Right cardiac atrium (tissue), 5 donors: ENCODE results near the gene EMILIN1. TPM values are rescaled to one million over a fixed set of nuclear protein-coding genes. Genes with fewer than 3 reads are reported as not detected.
A peak's percentile ranks its signal among the peaks of the same experiment; 100 is the strongest.

Experiments
- ATAC-seq, 2 donors: fragments of 200-7000 bp; cut with Tn5 transposase; one replicate each; pipeline versions ENCODE4 v1.8.0 to v1.9.1; 2020; ENCODE audit warnings: moderate library complexity in 2 of 2, mild to moderate bottlenecking in 1 of 2
- DNase-seq, 3 donors: peaks; one replicate each; pipeline ENCODE4 v3.0.0-alpha.2; 2020
- H3K27ac ChIP-seq: one replicate; pipeline ENCODE4 v1.5.1; 2013; ENCODE audit warnings: mild to moderate bottlenecking, low read length, control low read depth, moderate library complexity
- H3K27me3 ChIP-seq: one replicate; pipeline ENCODE4 v1.6.1; 2013; ENCODE audit not compliant: control insufficient read depth, insufficient read depth
- H3K4me1 ChIP-seq: one replicate; pipeline ENCODE4 v1.6.1; 2013; ENCODE audit warnings: low read length; ENCODE audit not compliant: control insufficient read depth, insufficient read depth
- H3K4me3 ChIP-seq: one replicate; pipeline ENCODE4 v1.5.1; 2013; ENCODE audit warnings: low read length, control low read depth
- H3K9me3 ChIP-seq: one replicate; pipeline ENCODE4 v1.6.1; 2013; ENCODE audit warnings: low read length; ENCODE audit not compliant: control insufficient read depth
- WGBS: extraction: QIAGEN DNeasy Blood & Tissue Kit; methylation state at CpG from one replicate; pipeline ENCODE4 v1.1.7; 2013; 5-methylcytosine and 5-hydroxymethylcytosine counted together
- intact Hi-C, 4 donors: fragments of 100-400 bp; cut with DNase I; formaldehyde crosslinking; loops; one replicate each; pipeline versions ENCODE4 v1.11.0 to v1.14.0; 2022 to 2023
- polyA plus RNA-seq: library from polyadenylated mRNA; stranded (reverse); fragments of 200-250 nt; gene quantifications from one replicate; pipeline ENCODE4 v1.2.3, GENCODE V29; 2013
- total RNA-seq, 4 donors: library from RNA; stranded (reverse); fragmentation: NEBNext Ultra II Directional; extraction: Animal tissue kit (Norgen Biotek cat#: 25700); gene quantifications; one replicate each; pipeline ENCODE4 v1.2.1, GENCODE V29; 2021
- donor health status: healthy with polysubstance abuse.
- donor health status: DM: no; HTN: yes; CAD: no.
- donor health status: DM: no; HTN: no; CAD: no.
- donor health status: DM: no; HTN: yes; CAD: no; lungs with severe emphysema.
- donor health status: DM: yes; HTN: yes; CAD: no.

Gene EMILIN1
- total and polyA plus RNA-seq, 5 donors, result 24.3 to 44.2 (median 34.6) TPM

GRCh38 chr2:27054721-27055120 is 23.7 kb upstream of the EMILIN1 start:
- ATAC-seq (no peak), DNase-seq (no peak)
- H3K4me1 ChIP-seq, result no peaks in the 10 kb centered on the region
- no peaks in the 10 kb centered on the region for H3K9me3 ChIP-seq
- intact Hi-C loops, result loop anchor here in 1 of 4 donors (5.0 kb wide), 1 partner anchor 33 kb away; the partner anchor contains the start of gene KHK
- no peak overlapping the region for H3K4me3 ChIP-seq
- H3K27me3 ChIP-seq, result no peaks in the 10 kb centered on the region
- 93% methylated on average over 11 of the region's 11 CpGs for WGBS
- no peak overlapping the region for H3K27ac ChIP-seq

GRCh38 chr2:27057184-27057583 is 21.2 kb upstream of the EMILIN1 start:
- DNase-seq, result no peak
- ATAC-seq, result no peak
- no peaks in the 10 kb centered on the region for H3K27me3 ChIP-seq
- no peaks in the 10 kb centered on the region for H3K9me3 ChIP-seq
- intact Hi-C loops, result no loop called here
- no peak overlapping the region for H3K27ac ChIP-seq
- 91% methylated on average over 6 of the region's 6 CpGs for WGBS
- H3K4me1 ChIP-seq, result no peaks in the 10 kb centered on the region
- H3K4me3 ChIP-seq, result no peak overlapping the region

GRCh38 chr2:27058210-27058609 is 20.2 kb upstream of the EMILIN1 start:
- no peak overlapping the region for H3K4me3 ChIP-seq
- H3K4me1 ChIP-seq, result no peaks in the 10 kb centered on the region
- no peaks in the 10 kb centered on the region for H3K9me3 ChIP-seq
- no peak overlapping the region for H3K27ac ChIP-seq
- 92% methylated on average over 10 of the region's 10 CpGs for WGBS
- H3K27me3 ChIP-seq, result no peaks in the 10 kb centered on the region
- no peak for DNase-seq
- no peak for ATAC-seq
- intact Hi-C loops, result no loop called here

DNA sequence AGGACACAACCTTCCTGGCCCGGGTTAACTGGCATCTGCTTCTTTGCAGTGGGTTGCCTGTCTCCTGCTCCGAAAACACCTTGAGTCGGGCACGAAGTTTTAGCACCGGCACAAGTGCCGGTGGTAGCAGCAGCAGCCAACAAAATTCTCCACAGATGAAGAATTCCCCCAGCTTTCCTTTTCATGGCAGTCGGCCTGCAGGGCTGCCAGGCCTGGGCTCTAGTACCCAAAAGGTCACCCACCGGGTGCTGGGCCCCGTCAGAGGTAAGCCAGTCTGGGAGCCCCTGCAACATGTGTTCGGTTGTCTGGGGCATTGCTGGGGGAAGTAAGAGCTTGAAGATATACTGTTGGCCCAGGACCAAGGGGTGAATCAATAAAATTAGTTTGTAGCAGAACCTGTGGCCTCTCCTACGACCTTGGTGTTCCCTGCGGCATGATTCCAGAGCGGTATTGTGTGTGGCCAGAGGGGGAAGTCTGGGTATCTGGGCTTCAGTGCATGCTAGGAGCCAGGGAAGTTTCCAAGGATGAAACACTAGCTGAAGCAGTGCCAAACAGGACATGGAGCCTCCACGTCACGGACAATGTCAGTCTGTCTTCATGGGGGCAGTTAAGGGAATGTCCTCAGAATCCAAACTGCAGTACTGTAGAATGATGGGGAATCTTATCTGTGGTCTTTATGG is 19.1 kb upstream of the EMILIN1 start:
- Histone ChIP-seq H3K4me1 (peaks cover 5% of the 10 kb centered on the region), H3K4me3 (no peak overlapping the region), H3K27me3 (no peaks in the 10 kb centered on the region), H3K27ac (no peak overlapping the region), H3K9me3 (no peaks in the 10 kb centered on the region)
- intact Hi-C loops, result no loop called here
- WGBS, result 61% methylated on average over 15 of the region's 15 CpGs
- DNase-seq (peak in 2 of 3 donors; percentile 47 to 63), ATAC-seq (peak; percentile 49 to 79)

- ATAC-seq (no peak), DNase-seq (no peak)
- Histone ChIP-seq H3K4me1 (peaks cover 7% of the 10 kb centered on the region), H3K27ac (no peak overlapping the region), H3K4me3 (no peak overlapping the region), H3K9me3 (no peaks in the 10 kb centered on the region), H3K27me3 (no peaks in the 10 kb centered on the region)
- WGBS, result 90% methylated on average over 3 of the region's 3 CpGs
- intact Hi-C loops, result no loop called here
These were observed 18.1 kb upstream of the EMILIN1 start for GRCh38 chr2:27060323-27060722.

GRCh38 chr2:27065128-27065527 is 13.3 kb upstream of the EMILIN1 start:
- DNase-seq, result peak in 1 of 3 donors; percentile 19
- H3K4me1 ChIP-seq, result peaks cover 12% of the 10 kb centered on the region
- WGBS, result 76% methylated on average over 3 of the region's 3 CpGs
- H3K27me3 ChIP-seq, result no peaks in the 10 kb centered on the region
- intact Hi-C loops, result no loop called here
- no peak overlapping the region for H3K4me3 ChIP-seq
- ATAC-seq, result no peak
- no peak overlapping the region for H3K27ac ChIP-seq
- no peaks in the 10 kb centered on the region for H3K9me3 ChIP-seq

GRCh38 chr2:27067385-27067784 is 11.0 kb upstream of the EMILIN1 start:
- Histone ChIP-seq H3K27me3 (no peaks in the 10 kb centered on the region), H3K9me3 (no peaks in the 10 kb centered on the region), H3K4me3 (no peak overlapping the region), H3K27ac (no peak overlapping the region), H3K4me1 (peaks cover 12% of the 10 kb centered on the region)
- intact Hi-C loops, result no loop called here
- ATAC-seq (no peak), DNase-seq (peak in 1 of 3 donors; percentile 18)
- 85% methylated on average over 5 of the region's 5 CpGs for WGBS

- ATAC-seq, result no peak
- Histone ChIP-seq H3K4me1 (peaks cover 6% of the 10 kb centered on the region), H3K27me3 (no peaks in the 10 kb centered on the region), H3K4me3 (no peak overlapping the region), H3K27ac (no peak overlapping the region), H3K9me3 (no peaks in the 10 kb centered on the region)
- peak in 1 of 3 donors; percentile 43 for DNase-seq
- WGBS, result 90% methylated on average over 6 of the region's 6 CpGs
- intact Hi-C loops, result no loop called here
These were observed 9.0 kb upstream of the EMILIN1 start for GRCh38 chr2:27069436-27069835.

DNA sequence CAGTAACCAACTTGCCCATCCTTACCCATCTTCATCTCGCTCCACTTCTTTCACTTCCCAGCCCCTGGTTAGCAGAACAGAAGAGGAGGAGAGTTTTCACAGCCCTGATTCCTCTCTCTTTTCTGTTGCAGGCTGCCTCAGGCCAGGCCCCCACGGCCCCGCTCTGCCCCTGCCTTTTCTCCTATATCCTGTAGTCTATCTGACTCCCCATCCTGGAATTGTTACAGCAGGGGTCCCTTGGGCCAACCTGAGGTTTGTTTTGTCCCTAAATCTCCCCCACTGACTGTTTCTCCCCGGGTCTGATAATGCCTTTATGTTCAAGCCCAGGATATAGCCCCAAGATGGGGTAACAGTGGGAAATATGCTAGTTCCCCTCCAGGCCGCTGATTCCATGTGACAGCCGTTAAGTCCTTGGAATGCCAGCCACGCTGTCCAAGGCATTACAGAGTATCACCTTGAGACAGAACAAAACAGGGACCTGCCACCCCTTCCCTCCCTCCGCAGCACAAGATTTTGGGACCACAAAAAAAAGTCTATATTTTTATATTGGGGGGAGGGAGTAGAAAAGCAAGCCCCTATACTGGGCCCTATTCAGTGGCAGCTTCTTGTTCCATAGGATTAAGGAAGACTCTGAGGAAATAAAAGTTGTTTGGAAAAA is 8.3 kb upstream of the EMILIN1 start:
- Histone ChIP-seq H3K4me3 (peak overlapping the region; percentile 68), H3K4me1 (peaks cover 6% of the 10 kb centered on the region), H3K27ac (no peak overlapping the region), H3K27me3 (no peaks in the 10 kb centered on the region), H3K9me3 (no peaks in the 10 kb centered on the region)
- WGBS, result 68% methylated on average over 8 of the region's 8 CpGs
- no peak for DNase-seq
- no peak for ATAC-seq
- intact Hi-C loops, result no loop called here

- H3K9me3 ChIP-seq, result no peaks in the 10 kb centered on the region
- peak in 1 of 2 donors; percentile 1 for ATAC-seq
- intact Hi-C loops, result no loop called here
- peak overlapping the region; percentile 76 for H3K27ac ChIP-seq
- WGBS, result 2% methylated on average over 11 of the region's 11 CpGs
- peak in 1 of 3 donors; percentile 30 for DNase-seq
- H3K27me3 ChIP-seq, result no peaks in the 10 kb centered on the region
- peak overlapping the region; percentile 68 for H3K4me3 ChIP-seq
- peaks cover 6% of the 10 kb centered on the region for H3K4me1 ChIP-seq
These were observed 7.7 kb upstream of the EMILIN1 start for GRCh38 chr2:27070653-27071276.

DNA sequence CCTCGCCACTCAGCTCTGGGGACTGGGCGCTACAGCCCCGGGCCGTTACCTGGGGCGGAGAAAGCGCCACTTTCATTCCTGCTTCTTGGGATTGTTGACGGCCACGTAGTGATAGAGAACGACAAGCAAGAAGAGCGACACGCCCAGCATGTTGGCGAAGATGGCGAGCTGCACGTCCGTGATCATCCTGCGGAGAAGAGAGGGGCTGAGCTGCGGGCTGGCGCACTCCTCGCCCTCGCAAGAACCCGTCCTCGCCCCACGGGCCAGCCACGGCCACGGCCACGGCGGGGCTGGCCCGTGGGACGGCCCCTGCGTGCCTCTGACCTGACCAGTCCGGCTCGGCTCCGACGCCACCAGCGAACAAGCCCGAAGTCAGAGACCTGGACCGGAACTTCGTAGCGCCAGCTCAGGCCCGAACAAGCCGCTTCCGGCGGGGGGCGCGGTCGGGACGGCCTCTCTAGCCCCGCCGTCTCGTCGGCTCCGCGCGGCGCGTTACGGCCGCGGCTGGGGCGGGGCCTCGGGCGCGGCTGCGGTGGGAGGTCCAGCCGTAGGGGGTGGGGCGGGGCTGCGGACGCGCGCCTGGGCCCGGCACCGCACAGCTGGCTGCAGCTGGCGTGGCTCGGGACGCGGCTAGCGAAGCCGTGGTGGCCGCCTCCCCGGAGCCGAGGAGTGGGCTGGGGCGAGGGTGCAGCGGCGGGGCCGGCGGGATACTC is 7.0 kb upstream of the EMILIN1 start, which contains the start of gene OST4:
Gene OST4, minus strand, starts transcription at position 378 of the 713 bp plus-strand sequence.
- peak; percentile 95 for ATAC-seq
- H3K4me1 ChIP-seq, result peaks cover 6% of the 10 kb centered on the region
- H3K27me3 ChIP-seq, result no peaks in the 10 kb centered on the region
- H3K27ac ChIP-seq, result peak within 1 kb of the TSS; percentile 76
- no peaks in the 10 kb centered on the region for H3K9me3 ChIP-seq
- DNase-seq, result peak; percentile 95 to 98 (median 98)
- H3K4me3 ChIP-seq, result peak within 1 kb of the TSS; percentile 68
- intact Hi-C loops, result no loop called here
- WGBS, result under 1% methylated on average over 86 of the region's 86 CpGs
